Endothelial cell of umbilical vein (primary cell): Measurements from ENCODE around the gene HECTD2.
A peak's percentile ranks its signal among the peaks of the same experiment; 100 is the strongest.

Experiments
- CTCF ChIP-seq, 2 donors: IDR thresholded peaks; 1 replicate in 1 of 2; 2 replicates in 1 of 2; pipeline ENCODE4 v1.5.1; 2011; ENCODE audit warnings: low read length in 2 of 2, mild to moderate bottlenecking in 2 of 2, moderate library complexity in 2 of 2, control low read depth in 1 of 2, inconsistent platforms in 1 of 2, low read depth in 1 of 2; ENCODE audit not compliant: insufficient read depth in 1 of 2; ENCODE audit errors: extremely low read depth in 1 of 2
- POLR2A ChIP-seq: IDR thresholded peaks from 2 replicates; pipeline ENCODE4 v1.6.1; 2012; ENCODE audit warnings: low read depth, mild to moderate bottlenecking, control low read depth, low read length

GRCh38 chr10:91389636-91390512 lies 20.3 kb upstream of the HECTD2 start:
- TF ChIP-seq POLR2A (no peak), CTCF (IDR thresholded peaks at IDR 0.05; ENCODE audit: extremely low read depth in 1 of 2, insufficient read depth in 1 of 2, low read depth in 1 of 2, low read length in 2 of 2) (peak; percentile 27 to 28)
